WTC11 (cell line): ENCODE measurements around the gene TMCC1. TPM values are rescaled to one million over a fixed set of nuclear protein-coding genes. Genes with fewer than 3 reads are reported as not detected.

Source experiments
- ATAC-seq: fragments of 200-7000 bp; cut with Tn5 transposase; 2 replicates; pipeline ENCODE4 v1.10.0; 2021; ENCODE audit warnings: mild to moderate bottlenecking, moderate library complexity
- CTCF ChIA-PET: fragments of 300-600 bp; sonication (Branson Sonifier 250); formaldehyde crosslinking; loops from one replicate; lab custom pipeline; 2021; ENCODE audit warnings: antibody characterized with exemption; lab: Charles Lee
- POLR2A ChIA-PET: fragments of 350-600 bp; sonication (Branson Sonifier 250); formaldehyde crosslinking; loops from one replicate; lab custom pipeline; 2021; ENCODE audit warnings: antibody characterized with exemption; lab: Charles Lee
- DNase-seq: peaks from one replicate; pipeline ENCODE4 v3.0.0; 2021; ENCODE audit warnings: low spot score
- H3K27ac Mint-ChIP-seq: 2 replicates; pipeline ENCODE4 v1.8.0; 2021; ENCODE audit warnings: mixed read lengths
- H3K27me3 Mint-ChIP-seq: 2 replicates; pipeline ENCODE4 v1.8.0; 2021; ENCODE audit warnings: low read depth, mild to moderate bottlenecking, moderate library complexity, mixed read lengths
- H3K36me3 Mint-ChIP-seq: 2 replicates; pipeline ENCODE4 v1.8.0; 2021; ENCODE audit warnings: mixed read lengths
- H3K4me1 Mint-ChIP-seq: 2 replicates; pipeline ENCODE4 v1.8.0; 2022; ENCODE audit warnings: mixed read lengths
- H3K4me3 Mint-ChIP-seq: 2 replicates; pipeline ENCODE4 v1.8.0; 2021; ENCODE audit warnings: mild to moderate bottlenecking, moderate library complexity, mixed read lengths
- H3K9me3 Mint-ChIP-seq: 2 replicates; pipeline ENCODE4 v1.8.0; 2021; ENCODE audit warnings: mixed read lengths
- CREB1 ChIP-seq: sonication (generic); formaldehyde crosslinking; IDR thresholded peaks from 2 replicates; pipeline ENCODE4 v1.8.0; 2023; ENCODE audit warnings: mild to moderate bottlenecking, missing genetic modification reagents
- FOXK1 ChIP-seq: sonication (generic); formaldehyde crosslinking; IDR thresholded peaks from 2 replicates; pipeline ENCODE4 v1.8.0; 2022; ENCODE audit warnings: mild to moderate bottlenecking, moderate library complexity, missing genetic modification reagents
- GTF2I ChIP-seq: fragments of 250-450 bp; sonication (Bioruptor Pico); conservative IDR thresholded peaks from 2 replicates; pipeline ENCODE4 v1.4.0; 2021; ENCODE audit warnings: mild to moderate bottlenecking
- HMGA2 ChIP-seq: fragments of 250-450 bp; sonication (Bioruptor Pico); IDR thresholded peaks from 2 replicates; pipeline ENCODE4 v1.4.0; 2021; ENCODE audit warnings: mild to moderate bottlenecking, moderate library complexity
- JUN ChIP-seq: sonication (generic); formaldehyde crosslinking; IDR thresholded peaks from 2 replicates; pipeline ENCODE4 v1.8.0; 2023; ENCODE audit warnings: mild to moderate bottlenecking, missing genetic modification reagents
- MLX ChIP-seq: sonication (generic); formaldehyde crosslinking; IDR thresholded peaks from 2 replicates; pipeline ENCODE4 v1.8.1; 2023; ENCODE audit warnings: mild to moderate bottlenecking, missing genetic modification reagents, moderate library complexity
- NR3C1 ChIP-seq: sonication (generic); formaldehyde crosslinking; conservative IDR thresholded peaks from 2 replicates; pipeline ENCODE4 v1.8.1; 2023; ENCODE audit warnings: low read depth, mild to moderate bottlenecking, missing genetic modification reagents
- PREB ChIP-seq: sonication (generic); formaldehyde crosslinking; IDR thresholded peaks from 2 replicates; pipeline ENCODE4 v1.8.1; 2022; ENCODE audit warnings: mild to moderate bottlenecking, missing genetic modification reagents, moderate library complexity, borderline replicate concordance
- SMAD4 ChIP-seq: sonication (generic); formaldehyde crosslinking; IDR thresholded peaks from 2 replicates; pipeline ENCODE4 v1.8.0; 2022; ENCODE audit warnings: mild to moderate bottlenecking, missing genetic modification reagents
- ZNF219 ChIP-seq: sonication (generic); formaldehyde crosslinking; IDR thresholded peaks from 2 replicates; pipeline ENCODE4 v1.8.0; 2023; ENCODE audit warnings: missing genetic modification reagents, mild to moderate bottlenecking, borderline replicate concordance
- ZNF396 ChIP-seq: fragments of 250-450 bp; sonication (Bioruptor Pico); IDR thresholded peaks from 2 replicates; pipeline ENCODE4 v1.8.0; 2021; ENCODE audit warnings: mild to moderate bottlenecking, moderate library complexity, borderline replicate concordance
- ZNF416 ChIP-seq: fragments of 250-450 bp; sonication (Bioruptor Pico); IDR thresholded peaks from 2 replicates; pipeline ENCODE4 v1.9.0; 2021; ENCODE audit warnings: mild to moderate bottlenecking, inconsistent platforms
- total RNA-seq: library from RNA; stranded (reverse); gene quantifications from 3 replicates; pipeline ENCODE4 v1.2.3, GENCODE V29; 2021
- TF ChIP-seq, protein P1 (sequence below): sonication (generic); formaldehyde crosslinking; IDR thresholded peaks from 2 replicates; pipeline ENCODE4 v1.8.1; 2022; ENCODE audit warnings: low read depth, missing genetic modification reagents, borderline replicate concordance
- TF ChIP-seq, protein P2 (sequence below): fragments of 250-450 bp; sonication (Bioruptor Pico); conservative IDR thresholded peaks from 2 replicates; pipeline ENCODE4 v1.9.0; 2021; ENCODE audit warnings: mild to moderate bottlenecking

The TMCC1 gene
- total RNA-seq, 1 experiment from 2014 or later: 29.3 TPM

DNA sequence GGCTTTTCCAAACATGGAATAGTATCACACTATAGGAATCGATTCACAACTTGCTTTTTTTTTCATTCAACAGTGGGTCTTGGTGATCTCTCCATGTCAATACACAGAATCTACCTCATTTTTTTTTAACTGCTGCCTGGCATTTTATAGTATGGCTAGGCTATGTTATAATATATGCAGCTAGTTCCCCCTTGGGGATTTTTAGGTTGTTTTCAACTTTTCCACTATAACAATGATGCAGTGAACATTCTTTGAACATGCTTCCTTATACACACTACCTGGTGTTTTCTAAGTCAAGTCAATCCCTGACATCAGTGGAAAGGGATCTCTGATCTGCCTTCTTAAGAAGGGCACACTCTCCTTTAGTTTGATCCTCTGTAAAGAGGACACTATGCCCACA is 240.5 kb downstream of the TMCC1 start (continued):
- TF ChIP-seq, protein P1, sequence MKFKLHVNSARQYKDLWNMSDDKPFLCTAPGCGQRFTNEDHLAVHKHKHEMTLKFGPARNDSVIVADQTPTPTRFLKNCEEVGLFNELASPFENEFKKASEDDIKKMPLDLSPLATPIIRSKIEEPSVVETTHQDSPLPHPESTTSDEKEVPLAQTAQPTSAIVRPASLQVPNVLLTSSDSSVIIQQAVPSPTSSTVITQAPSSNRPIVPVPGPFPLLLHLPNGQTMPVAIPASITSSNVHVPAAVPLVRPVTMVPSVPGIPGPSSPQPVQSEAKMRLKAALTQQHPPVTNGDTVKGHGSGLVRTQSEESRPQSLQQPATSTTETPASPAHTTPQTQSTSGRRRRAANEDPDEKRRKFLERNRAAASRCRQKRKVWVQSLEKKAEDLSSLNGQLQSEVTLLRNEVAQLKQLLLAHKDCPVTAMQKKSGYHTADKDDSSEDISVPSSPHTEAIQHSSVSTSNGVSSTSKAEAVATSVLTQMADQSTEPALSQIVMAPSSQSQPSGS (CRISPR knock-in tag): no peak
- TF ChIP-seq PREB (CRISPR knock-in tag): no peak
- TF ChIP-seq, all 79 proteins: peak for 0

- TF ChIP-seq ZNF219 (CRISPR knock-in tag) (no peak), MLX (CRISPR knock-in tag) (no peak), ZNF396 (CRISPR knock-in tag) (no peak)
- TF ChIP-seq, protein P2, sequence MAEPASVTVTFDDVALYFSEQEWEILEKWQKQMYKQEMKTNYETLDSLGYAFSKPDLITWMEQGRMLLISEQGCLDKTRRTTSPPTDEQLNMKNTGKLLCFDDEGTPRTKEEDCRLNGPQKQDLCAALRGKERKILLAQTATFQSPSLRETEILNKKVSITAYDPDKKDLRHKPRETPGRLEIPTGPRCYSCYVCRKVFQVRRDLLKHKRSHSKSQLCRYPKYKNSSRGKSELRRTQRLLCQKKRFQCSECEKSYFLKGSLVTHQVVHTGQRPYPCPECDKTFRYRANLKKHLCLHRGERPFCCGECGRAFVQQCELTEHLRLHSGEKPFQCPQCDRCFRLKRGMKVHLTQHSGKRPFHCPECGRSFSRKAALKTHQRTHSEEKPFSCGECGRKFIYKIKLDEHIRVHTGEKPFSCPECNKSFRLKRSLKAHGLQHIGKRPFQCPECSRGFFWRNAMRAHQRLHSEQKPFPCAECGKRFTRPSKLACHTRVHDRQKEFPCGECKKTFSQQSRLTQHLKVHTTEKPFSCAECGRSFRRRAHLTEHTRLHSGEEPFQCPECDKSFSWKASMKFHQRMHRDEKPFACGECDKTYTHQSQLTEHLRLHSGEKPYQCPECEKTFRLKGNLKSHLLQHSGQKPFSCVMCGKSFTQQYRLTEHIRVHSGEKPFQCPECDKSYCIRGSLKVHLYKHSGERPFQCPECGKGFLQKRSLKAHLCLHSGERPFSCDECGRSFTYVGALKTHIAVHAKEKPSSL (CRISPR knock-in tag): no peak
- no peaks in the 10 kb centered on the region for H3K36me3 Mint-ChIP-seq
- CTCF ChIA-PET: interaction anchor here (0.8 to 1.2 kb wide), 7 partner anchors 12 to 178 kb away, joined by 3 to 14 read pairs (median 6); no protein-coding TSS in a partner anchor
- no peak overlapping the region for H3K4me3 Mint-ChIP-seq
- ATAC-seq (peak; percentile 76), DNase-seq (peak; percentile 44)
- no peaks in the 10 kb centered on the region for H3K27me3 Mint-ChIP-seq
- H3K27ac Mint-ChIP-seq: peak overlapping the region; percentile 55
- H3K9me3 Mint-ChIP-seq: no peaks in the 10 kb centered on the region
- H3K4me1 Mint-ChIP-seq: peaks cover 49% of the 10 kb centered on the region
- POLR2A ChIA-PET: interaction anchor here (0.7 kb wide), 1 partner anchor 169 kb away, joined by 3 read pairs; no protein-coding TSS in a partner anchor
Observed at GRCh38 chr3:129651435-129652202, 241.9 kb downstream of the TMCC1 start.

GRCh38 chr3:129650256-129650872 is 243.1 kb downstream of the TMCC1 start:
- POLR2A ChIA-PET: interaction anchor here (0.6 to 0.7 kb wide), 2 partner anchors 12 to 312 kb away, joined by 3 to 6 read pairs; no protein-coding TSS in a partner anchor
- no peak for TF ChIP-seq ZNF416 (CRISPR knock-in tag)
- TF ChIP-seq SMAD4: no peak
- TF ChIP-seq JUN (CRISPR knock-in tag): no peak
- no peak for TF ChIP-seq GTF2I (CRISPR knock-in tag)
- no peak for TF ChIP-seq CREB1
- no peak for TF ChIP-seq FOXK1 (CRISPR knock-in tag)
- no peak for TF ChIP-seq NR3C1 (CRISPR knock-in tag)
- no peak for TF ChIP-seq HMGA2 (CRISPR knock-in tag)
- H3K36me3 Mint-ChIP-seq: no peaks in the 10 kb centered on the region
- peak; percentile 74 for ATAC-seq
- peaks cover 48% of the 10 kb centered on the region for H3K4me1 Mint-ChIP-seq
- no peak overlapping the region for H3K4me3 Mint-ChIP-seq
- CTCF ChIA-PET: interaction anchor here (0.9 to 3.1 kb wide), 2 partner anchors 22 to 77 kb away, joined by 3 to 10 read pairs; no protein-coding TSS in a partner anchor
- no peaks in the 10 kb centered on the region for H3K27me3 Mint-ChIP-seq
- H3K27ac Mint-ChIP-seq: peak overlapping the region; percentile 54; the same call in 1 of the 2 replicates
- no peaks in the 10 kb centered on the region for H3K9me3 Mint-ChIP-seq
- peak; percentile 81 for DNase-seq
